Right lobe of liver (tissue), 4 donors: ENCODE results near the gene RAB42.

Experiments
- CTCF ChIP-seq, 4 donors: fragments of 200-600 bp in 3 of 4; fragments of 450-650 bp in 1 of 4; IDR thresholded peaks; one replicate each; pipeline versions ENCODE4 v1.5.1 to v1.8.0; 2016 to 2022; ENCODE audit warnings: antibody characterized with exemption in 4 of 4, mild to moderate bottlenecking in 2 of 4
- POLR2A ChIP-seq: fragments of 450-650 bp; IDR thresholded peaks from one replicate; pipeline ENCODE4 v1.6.1; 2017; ENCODE audit warnings: antibody characterized with exemption, mild to moderate bottlenecking
- donor health status: DM: no; HTN: no; CAD: no.
- donor health status: DM: no; HTN: no; CAD: no.
- donor health status: DM: no; HTN: yes; CAD: no.

GRCh38 chr1:28604411-28604810 is 12.3 kb downstream of the RAB42 start:
- TF ChIP-seq CTCF (IDR thresholded peaks at IDR 0.05) (no peak), POLR2A (no peak)
